Peyer's patch (tissue), 4 donors: ENCODE results near the gene SMAD9. TPM values are rescaled to one million over a fixed set of nuclear protein-coding genes. Genes with fewer than 3 reads are reported as not detected.

Experiments used
- total RNA-seq, 4 donors: library from RNA; depleted of rRNA; stranded (reverse); fragments of >200 nt; gene quantifications; one replicate each; pipeline ENCODE4 v1.1.0, GENCODE V29; 2016

Gene SMAD9
- total RNA-seq, 4 donors from 2014 or later: 3.2 to 10.7 (median 4.0) TPM

Other genes starting within 250 kb of the SMAD9 start
- not detected for gene SERTM1, start 246.2 kb downstream of the SMAD9 start, total RNA-seq
- 1 to 10 TPM; 3.8 to 5.5 (median 4.6) TPM for gene RFXAP, start 101.0 kb downstream of the SMAD9 start, total RNA-seq
- gene ALG5, start 79.1 kb upstream of the SMAD9 start, total RNA-seq: 10 to 100 TPM; 21.3 to 25.4 (median 22.3) TPM
- gene EXOSC8, start 80.5 kb upstream of the SMAD9 start, total RNA-seq: 10 to 100 TPM; 24.8 to 68.5 (median 25.3) TPM
- gene SUPT20H, start 139.4 kb upstream of the SMAD9 start, total RNA-seq: 10 to 100 TPM; 46.1 to 81.7 (median 61.7) TPM
- not detected for gene CSNK1A1L, start 185.4 kb upstream of the SMAD9 start, total RNA-seq